Measurements from ENCODE around the gene APBA3. TPM values are rescaled to one million over a fixed set of nuclear protein-coding genes. Genes with fewer than 3 reads are reported as not detected.

Gene APBA3
- polyA plus RNA-seq, 1 donor (not counting 4 experiments of a cell fraction or from before 2014, with no cell fraction given) = 6.7 TPM

GRCh38 chr19:3720349-3720917 lies 41.1 kb downstream of the APBA3 start:
- FAIRE-seq = no peak

GRCh38 chr19:3719868-3720267 lies 41.6 kb downstream of the APBA3 start:
- Histone ChIP-seq H3K4me1 (ENCODE audit: control insufficient read depth, extremely low read depth, insufficient read depth, low read length) (no peaks in the 10 kb centered on the region), H3K9ac (ENCODE audit: control insufficient read depth, extremely low read depth, insufficient read depth, low read length) (no peak overlapping the region), H2AFZ (ENCODE audit: control insufficient read depth, low read length) (no peak overlapping the region), H3K27ac (ENCODE audit: control insufficient read depth, insufficient read depth, low read length) (no peak overlapping the region), H3K4me3 (ENCODE audit: control insufficient read depth in 2 of 3, extremely low read depth in 1 of 3, insufficient read depth in 2 of 3, low read depth in 1 of 3, low read length in 3 of 3) (no peak overlapping the region), H3K4me2 (ENCODE audit: control insufficient read depth, extremely low read depth, insufficient read depth, low read depth, low read length) (no peak overlapping the region), H3K9me1 (ENCODE audit: control insufficient read depth, extremely low read depth, insufficient read depth, low read length) (no peaks in the 10 kb centered on the region), H3K79me2 (ENCODE audit: control insufficient read depth, insufficient read depth, low read length) (no peaks in the 10 kb centered on the region), H3K9me3 (ENCODE audit: control insufficient read depth, low read depth, low read length) (no peaks in the 10 kb centered on the region), H4K20me1 (ENCODE audit: control insufficient read depth, extremely low read depth, insufficient read depth, low read length) (no peaks in the 10 kb centered on the region), H3K36me3 (ENCODE audit: control insufficient read depth in 2 of 2, extremely low read depth in 1 of 2, insufficient read depth in 2 of 2, low read length in 2 of 2) (no peaks in the 10 kb centered on the region), H3K27me3 (ENCODE audit: control insufficient read depth, extremely low read depth, insufficient read depth, low read length) (peaks cover 36% of the 10 kb centered on the region)
- dilution Hi-C loops (cut with MboI; ENCODE audit: extremely low pct_ligation_motif_present, low sequenced_read_pairs) = no loop called here
- FAIRE-seq (no peak), DNase-seq (ENCODE audit: low read depth, low spot score) (no peak)
- TF ChIP-seq CTCF (optimal IDR thresholded peaks at IDR 0.05 in 1 of 3, IDR thresholded peaks at IDR 0.05 in 1 of 3, conservative IDR thresholded peaks at IDR 0.05 in 1 of 3; ENCODE audit: extremely low read depth in 1 of 3, insufficient read depth in 2 of 3, low read length in 3 of 3) (no peak), EZH2 (IDR thresholded peaks at IDR 0.05; ENCODE audit: low read length) (no peak)

More at GRCh38 chr19:3720349-3720917, 41.1 kb downstream of the APBA3 start:
- Histone ChIP-seq H3K27me3 (ENCODE audit: control insufficient read depth, extremely low read depth, insufficient read depth, low read length) (peaks cover 36% of the 10 kb centered on the region), H3K4me3 (ENCODE audit: control insufficient read depth in 2 of 3, extremely low read depth in 1 of 3, insufficient read depth in 2 of 3, low read depth in 1 of 3, low read length in 3 of 3) (no peak overlapping the region), H3K4me2 (ENCODE audit: control insufficient read depth, extremely low read depth, insufficient read depth, low read depth, low read length) (no peak overlapping the region), H3K36me3 (ENCODE audit: control insufficient read depth in 2 of 2, extremely low read depth in 1 of 2, insufficient read depth in 2 of 2, low read length in 2 of 2) (no peaks in the 10 kb centered on the region), H3K9ac (ENCODE audit: control insufficient read depth, extremely low read depth, insufficient read depth, low read length) (no peak overlapping the region), H4K20me1 (ENCODE audit: control insufficient read depth, extremely low read depth, insufficient read depth, low read length) (no peaks in the 10 kb centered on the region), H2AFZ (ENCODE audit: control insufficient read depth, low read length) (no peak overlapping the region), H3K79me2 (ENCODE audit: control insufficient read depth, insufficient read depth, low read length) (no peaks in the 10 kb centered on the region), H3K9me1 (ENCODE audit: control insufficient read depth, extremely low read depth, insufficient read depth, low read length) (no peaks in the 10 kb centered on the region), H3K9me3 (ENCODE audit: control insufficient read depth, low read depth, low read length) (no peaks in the 10 kb centered on the region), H3K4me1 (ENCODE audit: control insufficient read depth, extremely low read depth, insufficient read depth, low read length) (no peaks in the 10 kb centered on the region), H3K27ac (ENCODE audit: control insufficient read depth, insufficient read depth, low read length) (no peak overlapping the region)
- dilution Hi-C loops (cut with MboI; ENCODE audit: extremely low pct_ligation_motif_present, low sequenced_read_pairs) = no loop called here
- TF ChIP-seq CTCF (optimal IDR thresholded peaks at IDR 0.05 in 1 of 3, IDR thresholded peaks at IDR 0.05 in 1 of 3, conservative IDR thresholded peaks at IDR 0.05 in 1 of 3; ENCODE audit: extremely low read depth in 1 of 3, insufficient read depth in 2 of 3, low read length in 3 of 3) (no peak), EZH2 (IDR thresholded peaks at IDR 0.05; ENCODE audit: low read length) (no peak)
- DNase-seq (ENCODE audit: low read depth, low spot score) = no peak
